ENCODE measurements around the gene STX3. TPM values are rescaled to one million over a fixed set of nuclear protein-coding genes. Genes with fewer than 3 reads are reported as not detected.
A peak's percentile ranks its signal among the peaks of the same experiment; 100 is the strongest.

The STX3 gene
- total and polyA plus RNA-seq, 10 donors: 5.1 to 49.3 (median 27.8) TPM

- H3K4me1 ChIP-seq: peaks cover 0 to 34% (median 19%) of the 10 kb centered on the region in 6 donors
- whole genome bisulfite sequencing, 5 donors: 51 to 69% (median 65%) methylated on average over 1 of the region's 1 CpG
- H3K27me3 ChIP-seq (replicated peaks in 1 of 7): no peaks in the 10 kb centered on the region
- no peaks in the 10 kb centered on the region for H3K9me3 ChIP-seq
- intact Hi-C loops (cut with DNase I; ENCODE audit: low total_unique reads): loop anchor here (10.0 kb wide), 1 partner anchor 142 kb away; the partner anchor contains the start of gene PATL1
- no peak overlapping the region for H3K4me3 ChIP-seq
- no peak for DNase-seq
- H3K27ac ChIP-seq: no peak overlapping the region
- no peak for TF ChIP-seq POLR2A (IDR thresholded peaks at IDR 0.05)
- TF ChIP-seq POLR2AphosphoS5 (IDR thresholded peaks at IDR 0.05): no peak
- TF ChIP-seq CTCF (IDR thresholded peaks at IDR 0.05 in 8 of 11, conservative IDR thresholded peaks at IDR 0.05 in 3 of 11): no peak
- H3K36me3 ChIP-seq: peaks cover 0 to 69% (median 44%) of the 10 kb centered on the region in 6 donors
These were observed 52.0 kb downstream of the STX3 start for GRCh38 chr11:59807047-59807610.

DNA sequence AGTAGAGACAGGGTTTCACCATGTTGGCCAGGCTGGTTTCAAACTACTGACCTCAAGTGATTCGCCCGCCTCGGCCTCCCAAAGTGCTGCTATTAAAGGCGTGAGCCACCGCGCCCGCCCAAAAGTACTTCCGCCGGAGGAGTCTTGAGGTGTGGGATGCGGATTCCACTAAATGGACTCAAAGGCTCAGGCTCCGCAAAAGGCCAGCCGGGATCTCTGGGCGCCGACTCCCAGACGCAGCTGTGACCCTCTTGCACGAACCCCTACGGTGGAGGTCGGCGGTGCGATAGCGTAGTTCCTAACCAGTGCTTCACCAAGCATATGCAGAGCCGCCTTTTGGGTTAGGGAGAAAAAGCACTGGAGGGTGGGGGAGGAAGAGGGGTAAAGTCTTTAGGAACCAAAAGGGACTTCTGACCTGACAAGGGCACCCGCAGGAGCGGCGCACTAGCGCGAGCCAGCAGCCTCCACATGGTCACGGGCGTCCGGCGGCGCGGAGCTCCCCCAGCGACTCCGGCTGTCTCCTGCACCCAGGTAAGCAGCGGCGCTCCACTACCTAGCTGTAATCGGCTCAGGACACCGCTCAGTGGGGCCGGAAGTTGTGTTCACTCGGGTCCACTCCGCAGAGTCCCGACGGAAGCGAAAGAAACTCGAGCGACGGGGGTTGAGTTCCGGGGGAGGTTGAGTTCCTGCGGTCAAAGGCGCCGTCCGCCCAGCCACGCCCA is 55.2 kb downstream of the STX3 start, which contains the start of gene MRPL16:
MRPL16 (minus strand) TSS at position 590 of the 722 bp plus-strand sequence; CDS start at position 470, 120 bp downstream.
- H3K27me3 ChIP-seq (replicated peaks in 1 of 7): no peaks in the 10 kb centered on the region
- peak within 1 kb of the TSS; percentile 59 to 90 (median 87) for H3K27ac ChIP-seq
- peaks cover 0 to 41% (median 29%) of the 10 kb centered on the region in 6 donors for H3K36me3 ChIP-seq
- TF ChIP-seq CTCF (IDR thresholded peaks at IDR 0.05 in 8 of 11, conservative IDR thresholded peaks at IDR 0.05 in 3 of 11) (peak in 8 of 11 experiments; percentile 7 to 43 (median 31)), POLR2AphosphoS5 (IDR thresholded peaks at IDR 0.05) (peak; percentile 86 to 91 (median 88)), POLR2A (IDR thresholded peaks at IDR 0.05) (peak in 2 of 3 donors; percentile 23 to 42)
- DNase-seq: peak; percentile 95
- H3K4me1 ChIP-seq: peaks cover 0 to 41% (median 17%) of the 10 kb centered on the region in 6 donors
- intact Hi-C loops (cut with DNase I; ENCODE audit: low total_unique reads): no loop called here
- WGBS, 5 donors: 0 to 1% (median 1%) methylated on average over 45 to 54 of the region's 54 CpGs
- peak within 1 kb of the TSS; percentile 64 to 93 (median 78) for H3K4me3 ChIP-seq
- H3K9me3 ChIP-seq: no peaks in the 10 kb centered on the region

DNA sequence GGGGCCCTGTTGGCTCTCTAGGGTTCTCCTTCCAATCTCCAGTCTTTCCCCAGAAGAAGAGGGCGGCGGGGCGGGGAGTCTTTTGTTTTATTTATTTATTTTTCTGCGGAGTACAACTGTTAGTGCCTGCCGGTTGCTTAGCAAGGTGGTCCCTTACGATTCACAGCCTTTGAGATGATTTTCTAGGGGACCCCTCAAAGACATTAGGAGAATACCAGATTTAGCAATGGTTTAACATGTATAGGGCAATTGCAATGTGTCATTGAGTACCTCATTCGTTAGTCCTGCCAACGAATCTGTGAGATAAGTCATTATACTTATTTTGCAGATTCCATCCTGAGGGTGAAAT is 55.7 kb downstream of the STX3 start:
- peak overlapping the region; percentile 59 to 90 (median 87) for H3K27ac ChIP-seq
- H3K4me1 ChIP-seq: peaks cover 0 to 41% (median 17%) of the 10 kb centered on the region in 6 donors
- TF ChIP-seq POLR2AphosphoS5 (IDR thresholded peaks at IDR 0.05): no peak
- TF ChIP-seq CTCF (IDR thresholded peaks at IDR 0.05 in 8 of 11, conservative IDR thresholded peaks at IDR 0.05 in 3 of 11): no peak
- TF ChIP-seq POLR2A (IDR thresholded peaks at IDR 0.05): no peak
- H3K9me3 ChIP-seq: no peaks in the 10 kb centered on the region
- H3K36me3 ChIP-seq: peaks cover 0 to 35% (median 24%) of the 10 kb centered on the region in 6 donors
- no peak for DNase-seq
- intact Hi-C loops (cut with DNase I; ENCODE audit: low total_unique reads): no loop called here
- H3K4me3 ChIP-seq: peak overlapping the region; percentile 64 to 93 (median 78)
- WGBS, 5 donors: 9 to 20% (median 13%) methylated on average over 8 of the region's 8 CpGs
- no peaks in the 10 kb centered on the region for H3K27me3 ChIP-seq (replicated peaks in 1 of 7)

DNA sequence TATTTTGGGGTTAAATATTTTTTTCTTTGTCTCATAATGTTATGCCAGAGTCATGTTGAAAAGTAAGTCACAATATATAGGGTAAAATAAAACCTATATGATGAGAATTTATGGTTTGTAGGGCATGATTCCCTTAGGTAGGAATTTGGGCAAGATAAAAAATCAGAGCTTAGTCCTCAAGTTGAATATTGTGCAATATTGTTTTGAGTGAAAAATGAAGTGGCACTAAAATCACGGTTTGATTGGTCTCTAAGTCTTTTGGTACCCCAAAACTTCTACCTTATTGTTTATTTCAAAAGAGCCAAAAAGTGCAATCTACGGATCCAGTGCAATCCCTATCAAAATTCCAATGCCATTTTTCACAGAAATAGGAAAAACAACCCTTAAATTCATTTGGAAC is 57.0 kb downstream of the STX3 start:
- intact Hi-C loops (cut with DNase I; ENCODE audit: low total_unique reads): no loop called here
- H3K27ac ChIP-seq: no peak overlapping the region
- H3K27me3 ChIP-seq (replicated peaks in 1 of 7): no peaks in the 10 kb centered on the region
- TF ChIP-seq POLR2A (IDR thresholded peaks at IDR 0.05) (no peak), POLR2AphosphoS5 (IDR thresholded peaks at IDR 0.05) (no peak), CTCF (IDR thresholded peaks at IDR 0.05 in 8 of 11, conservative IDR thresholded peaks at IDR 0.05 in 3 of 11) (no peak)
- H3K4me3 ChIP-seq: no peak overlapping the region
- DNase-seq: no peak
- H3K9me3 ChIP-seq: no peaks in the 10 kb centered on the region
- peaks cover 0 to 22% (median 11%) of the 10 kb centered on the region in 6 donors for H3K36me3 ChIP-seq
- peaks cover 0 to 41% (median 17%) of the 10 kb centered on the region in 6 donors for H3K4me1 ChIP-seq
- 83 to 94% (median 93%) methylated on average over 2 of the region's 2 CpGs for WGBS, 5 donors

Measured in spleen (tissue), 11 donors.